Vagina (tissue), 2 donors: Measurements from ENCODE around the gene GAREM1.

Source experiments
- POLR2AphosphoS5 ChIP-seq, 2 donors: sonication (generic); formaldehyde crosslinking; IDR thresholded peaks; one replicate each; pipeline ENCODE4 v1.9.0; 2017; ENCODE audit warnings: antibody characterized with exemption in 2 of 2, mild to moderate bottlenecking in 2 of 2, low read depth in 1 of 2; ENCODE audit not compliant: insufficient read depth in 1 of 2
- TF ChIP-seq, protein P1 (sequence below), 3 experiments: fragments of 450-650 bp in 2 of 3; fragments of 200-600 bp in 1 of 3; sonication (generic) in 1 of 3; IDR thresholded peaks; one replicate each; pipeline ENCODE4 v1.5.1; 2017 to 2019; ENCODE audit warnings: antibody characterized with exemption in 3 of 3, mild to moderate bottlenecking in 2 of 3, moderate library complexity in 2 of 3

DNA sequence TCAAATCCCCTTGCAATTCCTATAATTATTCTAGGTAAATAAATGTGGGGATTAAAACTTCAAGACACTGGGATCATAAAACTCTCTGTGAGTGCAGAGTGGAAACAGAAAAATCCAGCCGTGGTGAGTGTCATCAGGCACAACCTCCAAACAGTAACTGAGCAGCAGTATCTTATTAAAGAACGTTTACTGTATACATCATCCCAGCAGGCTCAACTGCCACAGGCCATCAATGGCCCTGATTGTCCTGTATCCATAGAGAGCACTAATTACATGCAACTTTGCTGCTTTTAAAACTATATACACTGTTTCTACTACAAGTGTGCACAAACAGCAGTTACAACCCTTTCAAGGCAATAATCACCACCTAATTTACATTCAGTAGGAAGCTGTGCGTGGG, 23.9 kb downstream of the GAREM1 start:
- TF ChIP-seq, protein P1, sequence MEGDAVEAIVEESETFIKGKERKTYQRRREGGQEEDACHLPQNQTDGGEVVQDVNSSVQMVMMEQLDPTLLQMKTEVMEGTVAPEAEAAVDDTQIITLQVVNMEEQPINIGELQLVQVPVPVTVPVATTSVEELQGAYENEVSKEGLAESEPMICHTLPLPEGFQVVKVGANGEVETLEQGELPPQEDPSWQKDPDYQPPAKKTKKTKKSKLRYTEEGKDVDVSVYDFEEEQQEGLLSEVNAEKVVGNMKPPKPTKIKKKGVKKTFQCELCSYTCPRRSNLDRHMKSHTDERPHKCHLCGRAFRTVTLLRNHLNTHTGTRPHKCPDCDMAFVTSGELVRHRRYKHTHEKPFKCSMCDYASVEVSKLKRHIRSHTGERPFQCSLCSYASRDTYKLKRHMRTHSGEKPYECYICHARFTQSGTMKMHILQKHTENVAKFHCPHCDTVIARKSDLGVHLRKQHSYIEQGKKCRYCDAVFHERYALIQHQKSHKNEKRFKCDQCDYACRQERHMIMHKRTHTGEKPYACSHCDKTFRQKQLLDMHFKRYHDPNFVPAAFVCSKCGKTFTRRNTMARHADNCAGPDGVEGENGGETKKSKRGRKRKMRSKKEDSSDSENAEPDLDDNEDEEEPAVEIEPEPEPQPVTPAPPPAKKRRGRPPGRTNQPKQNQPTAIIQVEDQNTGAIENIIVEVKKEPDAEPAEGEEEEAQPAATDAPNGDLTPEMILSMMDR (IDR thresholded peaks at IDR 0.05): no peak
- no peak for TF ChIP-seq POLR2AphosphoS5 (IDR thresholded peaks at IDR 0.05; ENCODE audit: insufficient read depth in 1 of 2, low read depth in 1 of 2)
